HG02678 (cell line): ENCODE measurements around the gene ICE1.

Experiments used
- ATAC-seq: cut with Tn5 transposase; IDR thresholded peaks from one replicate; pipeline ENCODE4 v1.9.1; 2021; ENCODE audit warnings: mild to moderate bottlenecking, moderate library complexity; ENCODE audit not compliant: unreplicated experiment

Gene ICE1

GRCh38 chr5:5532306-5533076, 110.0 kb downstream of the ICE1 start:
- no peak for ATAC-seq

GRCh38 chr5:5533927-5534326, 111.5 kb downstream of the ICE1 start:
- ATAC-seq = no peak

GRCh38 chr5:5534333-5534732, 111.9 kb downstream of the ICE1 start:
- ATAC-seq = no peak

- no peak for ATAC-seq
Observed at GRCh38 chr5:5536871-5537270, 114.4 kb downstream of the ICE1 start.

- no peak for ATAC-seq
Observed at GRCh38 chr5:5537426-5537825, 114.9 kb downstream of the ICE1 start.

- ATAC-seq = no peak
Observed at GRCh38 chr5:5539590-5539989, 117.1 kb downstream of the ICE1 start.
